Ureter (tissue), 1 donor: ENCODE results near the gene BCAP31. TPM values are rescaled to one million over a fixed set of nuclear protein-coding genes. Genes with fewer than 3 reads are reported as not detected.
"Not testable (repeated sequence)": the region's sequence is repeated elsewhere in the genome, so short reads cannot be mapped to it uniquely, and the experiment has no call there.

Experiments
- DNase-seq: peaks from one replicate; pipeline ENCODE4 v3.0.0-alpha.2; 2020; ENCODE audit warnings: low spot score
- total RNA-seq: library from RNA; stranded (reverse); gene quantifications from one replicate; pipeline ENCODE4 v1.2.4, GENCODE V29; 2023
- donor health status: DM: yes; HTN: yes; CAD: no.

The BCAP31 gene
- total RNA-seq, 1 donor from 2014 or later, result 315 TPM

DNA sequence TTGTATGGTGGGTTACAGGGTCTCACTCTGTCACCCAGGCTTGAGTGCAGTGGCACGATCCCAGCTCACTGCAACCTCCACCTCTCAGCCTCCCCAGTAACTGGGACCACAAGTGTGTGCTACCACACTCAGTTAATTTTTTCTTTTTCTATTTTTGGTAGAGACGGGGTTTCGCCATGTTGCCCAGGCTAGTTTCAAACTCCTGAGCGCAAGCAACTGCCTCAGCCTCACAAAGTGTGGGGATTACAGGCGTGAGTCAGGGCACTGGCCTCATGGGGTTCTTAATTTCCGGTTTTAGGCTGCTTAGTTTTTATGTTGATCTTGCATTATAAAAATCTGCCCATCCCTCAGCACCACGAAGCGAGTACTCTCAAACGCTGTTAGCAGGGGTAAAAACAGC lies 6.7 kb downstream of the BCAP31 start:
- no peak for DNase-seq

DNA sequence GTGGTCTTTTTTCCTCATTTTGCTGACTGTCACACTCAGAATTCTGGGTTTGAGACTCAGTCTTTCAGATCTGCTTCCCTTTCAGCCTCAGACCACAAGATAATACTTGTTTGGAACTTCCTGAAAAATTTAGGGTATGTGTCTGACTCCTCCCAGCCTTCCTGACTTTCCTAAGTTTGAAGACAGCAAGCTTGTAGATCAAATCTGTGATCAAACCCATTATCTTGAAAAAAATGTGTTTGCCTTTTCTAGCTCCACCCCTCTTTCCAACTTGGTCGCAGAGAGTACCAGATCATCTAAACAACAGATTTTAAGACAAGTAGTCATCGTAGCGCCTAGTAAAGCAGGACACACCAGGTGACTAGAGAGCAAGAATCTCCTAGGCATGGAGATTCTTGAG lies 9.9 kb downstream of the BCAP31 start:
- no peak for DNase-seq

- DNase-seq, result no peak
Observed at GRCh38 chrX:153709726-153710674, 14.2 kb downstream of the BCAP31 start.

DNA sequence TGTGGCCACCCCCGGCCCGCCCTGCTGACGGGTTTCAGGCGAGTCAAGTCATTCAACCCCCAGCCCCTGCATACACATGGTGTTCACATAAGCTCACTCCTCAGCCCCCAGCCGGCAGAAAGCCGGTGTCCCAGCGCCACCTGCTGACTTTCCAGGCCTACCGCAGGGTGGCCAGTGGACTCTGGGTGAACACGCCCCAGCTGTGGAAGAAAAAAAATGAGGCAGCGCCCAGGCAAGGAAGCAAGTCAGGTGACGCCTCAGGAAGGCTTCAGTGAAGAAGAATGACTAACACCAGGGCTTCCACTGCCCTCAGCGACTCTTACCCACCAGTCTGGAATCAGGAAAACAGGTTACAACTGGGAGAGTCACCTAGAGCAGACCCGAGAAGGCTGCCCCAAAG lies 15.8 kb downstream of the BCAP31 start:
- DNase-seq, result peak; percentile 81

- no peak for DNase-seq
Observed at GRCh38 chrX:153707406-153707805, 16.8 kb downstream of the BCAP31 start.

DNA sequence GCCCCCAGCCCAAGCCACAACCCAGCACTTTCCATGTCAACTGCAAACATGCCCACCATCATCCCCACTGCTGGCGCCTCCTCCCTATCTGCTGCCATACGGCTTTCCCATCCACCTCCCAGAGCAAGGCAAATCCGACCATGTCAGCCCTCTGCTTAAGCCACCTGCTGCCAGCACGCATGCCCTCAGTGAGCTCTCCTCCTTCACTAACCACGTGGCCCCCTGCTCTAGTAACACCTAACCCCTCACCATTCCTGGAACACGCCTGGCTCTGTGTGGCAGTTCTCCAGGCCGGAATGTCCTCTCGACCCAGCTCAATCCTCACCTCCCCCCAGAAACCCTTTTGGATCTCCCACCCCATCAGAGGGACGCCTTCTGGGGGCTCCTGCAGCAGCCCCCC lies 17.4 kb downstream of the BCAP31 start:
- no peak for DNase-seq

DNA sequence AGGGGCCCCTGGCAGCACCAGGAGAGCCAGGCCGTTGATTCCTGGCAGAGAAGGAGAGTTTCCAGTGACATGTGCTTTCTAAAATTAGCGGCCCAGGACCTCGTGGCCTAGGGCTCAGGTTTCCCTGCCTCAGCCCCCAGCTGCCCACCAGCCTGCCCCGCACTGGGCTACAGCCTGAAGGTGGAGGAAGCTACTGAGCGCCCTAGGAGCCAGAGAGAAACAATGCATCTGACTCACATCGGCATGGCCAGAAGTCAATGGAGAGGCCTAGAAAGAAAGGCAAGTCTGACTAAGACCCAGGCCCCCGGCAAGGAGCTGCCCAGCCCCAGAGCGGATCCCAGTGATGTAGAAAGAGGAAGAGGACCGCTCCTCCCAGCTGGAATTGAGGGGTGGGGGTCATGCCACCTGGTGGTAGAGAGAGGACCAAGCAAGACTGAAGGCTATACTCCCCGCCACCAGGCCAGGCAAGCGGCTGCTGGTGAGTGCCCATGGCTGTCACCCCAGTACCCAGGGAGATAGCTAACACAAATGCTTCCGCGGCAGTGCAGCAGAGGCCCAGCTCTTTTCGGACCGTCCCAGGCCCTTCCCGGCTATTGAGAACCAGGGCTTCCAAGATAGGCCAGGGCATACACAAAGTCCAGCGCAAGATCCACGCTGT lies 18.7 kb downstream of the BCAP31 start:
- DNase-seq, result not testable (repeated sequence)

- not testable (repeated sequence) for DNase-seq
Observed at GRCh38 chrX:153704631-153705402, 19.4 kb downstream of the BCAP31 start.

DNA sequence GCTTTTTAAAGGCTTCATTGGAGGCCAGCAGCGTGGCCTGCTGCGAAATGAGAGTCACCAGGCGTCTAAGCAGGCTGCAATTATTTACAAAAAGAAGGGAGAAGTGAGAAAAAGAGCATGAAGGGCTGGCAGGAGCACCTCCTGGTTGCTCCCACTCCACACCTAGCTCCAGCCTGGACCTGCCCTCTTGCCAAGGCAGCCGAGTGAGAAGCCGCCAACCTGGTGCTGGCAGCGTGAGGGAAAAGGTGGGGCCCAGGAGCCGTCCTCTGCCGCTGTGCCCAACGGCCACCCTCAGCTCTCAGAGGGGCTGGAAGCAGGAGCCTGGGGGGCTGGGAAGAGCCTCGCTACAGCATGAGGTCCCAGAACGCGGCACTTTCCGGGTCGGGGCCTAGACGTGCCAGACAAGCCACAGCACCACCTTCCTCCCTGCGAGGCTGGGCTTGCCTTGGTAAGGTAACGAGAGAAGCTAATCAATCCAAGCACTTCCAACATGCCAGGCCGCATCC lies 20.1 kb downstream of the BCAP31 start:
- no peak for DNase-seq

- DNase-seq, result no peak
Observed at GRCh38 chrX:153703036-153703370, 21.2 kb downstream of the BCAP31 start.

DNA sequence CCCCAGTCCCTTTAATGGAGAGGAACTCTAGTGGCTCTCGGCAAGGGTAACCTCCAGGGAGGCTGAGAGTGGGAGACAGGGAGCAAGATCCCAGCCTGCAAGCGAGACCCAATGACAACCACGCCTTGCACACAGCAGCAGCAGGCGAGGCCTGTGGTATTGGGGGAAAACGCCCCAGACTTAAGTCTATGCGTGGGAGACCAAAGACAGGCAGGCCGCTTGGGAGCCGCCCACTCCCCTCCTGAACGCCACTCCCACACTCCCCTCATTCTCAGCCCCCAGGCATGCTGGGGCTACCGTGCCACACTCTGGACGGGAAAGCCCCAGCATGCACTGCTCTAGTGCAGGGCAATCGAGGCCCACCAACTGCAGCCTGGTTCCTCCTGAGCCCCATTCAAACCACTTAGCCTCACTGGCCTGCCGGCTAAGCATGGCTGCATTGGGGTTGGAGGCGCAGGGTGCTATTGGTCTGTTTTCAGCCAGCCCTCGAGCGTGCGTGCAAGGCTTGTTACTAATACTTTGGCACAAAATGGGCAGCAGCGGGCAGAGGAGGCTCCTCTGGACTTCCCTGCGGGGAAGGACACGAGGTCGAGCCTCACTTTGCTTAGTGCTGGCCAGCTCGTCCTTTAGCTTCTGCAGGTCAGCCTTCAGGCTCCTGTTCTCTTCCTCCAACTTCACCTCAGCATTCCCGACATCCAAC lies 21.7 kb downstream of the BCAP31 start:
- no peak for DNase-seq

GRCh38 chrX:153701706-153702105 lies 22.5 kb downstream of the BCAP31 start:
- DNase-seq, result no peak

- no peak for DNase-seq
Observed at GRCh38 chrX:153700967-153701366, 23.2 kb downstream of the BCAP31 start.

GRCh38 chrX:153700376-153700945 lies 23.7 kb downstream of the BCAP31 start:
- no peak for DNase-seq

GRCh38 chrX:153699784-153700371 lies 24.3 kb downstream of the BCAP31 start:
- DNase-seq, result not testable (repeated sequence)

DNA sequence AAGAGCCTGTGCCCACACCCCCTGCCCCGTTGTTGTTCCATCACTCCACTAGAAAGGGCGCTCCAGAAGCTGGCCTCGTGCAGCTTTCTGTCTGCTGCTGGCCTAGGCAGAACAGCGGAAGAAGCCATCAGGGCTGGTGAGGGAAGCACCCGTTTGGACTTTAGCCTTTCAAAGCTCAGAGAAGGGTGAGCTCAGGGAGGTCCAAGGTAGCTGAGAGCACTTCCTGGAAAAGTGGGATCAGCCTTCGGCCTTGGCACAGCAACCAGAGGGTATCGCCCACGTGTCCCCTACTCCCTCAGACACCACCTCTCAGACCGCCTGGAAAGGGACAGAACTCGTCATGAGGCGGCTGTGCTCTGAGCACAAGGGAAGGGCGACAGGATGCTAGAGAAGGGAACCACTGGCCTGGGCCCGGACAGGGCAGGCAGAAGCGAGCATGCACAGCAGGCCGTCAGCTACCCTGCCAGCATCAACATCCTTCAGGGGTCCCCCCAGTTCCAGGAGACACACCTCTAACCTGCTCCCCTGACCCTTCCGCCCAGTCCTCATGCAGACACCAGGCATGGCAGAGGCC lies 24.9 kb downstream of the BCAP31 start:
- DNase-seq, result not testable (repeated sequence)

DNA sequence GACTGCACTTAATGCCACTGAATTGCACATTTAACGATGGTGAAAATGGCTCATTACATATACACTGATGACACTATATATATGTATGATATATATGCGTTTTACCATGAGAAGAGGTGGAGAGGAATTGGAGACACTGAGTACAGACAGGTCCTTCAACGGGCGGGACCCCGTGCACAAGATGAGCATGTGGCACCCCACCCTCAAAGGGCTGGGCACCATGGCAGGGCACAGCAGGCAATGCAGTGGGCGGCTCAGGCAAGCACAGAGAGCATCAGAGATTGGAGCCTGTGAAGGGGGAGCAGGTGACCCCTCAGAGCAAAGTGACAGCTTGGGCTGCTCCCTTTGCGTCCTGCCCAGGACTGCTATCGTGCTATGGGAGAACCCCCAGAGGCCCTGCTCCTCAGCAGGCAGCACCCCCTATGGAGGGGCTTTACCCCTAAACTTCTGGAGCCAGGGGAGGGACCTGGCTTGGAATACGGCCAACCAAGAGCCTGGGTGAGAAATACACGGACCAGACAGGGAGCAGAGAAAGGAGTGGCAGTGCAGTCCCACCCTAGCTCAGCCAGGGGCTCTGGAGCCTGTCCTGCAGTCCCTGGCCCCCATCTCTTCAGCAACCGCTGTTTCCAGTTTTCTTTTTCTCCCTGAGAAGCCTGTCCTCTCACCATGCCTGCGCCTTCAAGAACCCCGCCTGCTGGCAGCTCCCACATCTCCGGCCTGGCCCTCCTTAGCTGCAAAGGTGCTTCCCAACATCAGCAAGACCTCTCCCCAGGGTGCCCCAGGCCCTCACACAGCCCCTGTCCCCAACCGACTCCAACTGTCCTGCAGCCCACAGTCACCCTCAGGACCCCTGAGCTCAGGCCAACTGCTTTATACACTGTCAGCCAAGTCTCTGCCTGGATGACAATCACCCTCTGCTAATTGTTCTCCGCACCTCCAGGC lies 26.0 kb downstream of the BCAP31 start:
- DNase-seq, result no peak

GRCh38 chrX:153696986-153697722 lies 27.0 kb downstream of the BCAP31 start:
- DNase-seq, result not testable (repeated sequence)
